Measurements from ENCODE around the gene CTSZ.
"Not testable (repeated sequence)": the region's sequence is repeated elsewhere in the genome, so short reads cannot be mapped to it uniquely, and the experiment has no call there.

Gene CTSZ

GRCh38 chr20:59011874-59012157 is 4.8 kb upstream of the CTSZ start:
- FAIRE-seq, result not testable (repeated sequence)

GRCh38 chr20:59010995-59011873 is 4.2 kb upstream of the CTSZ start:
- FAIRE-seq, result no peak

- no peak for FAIRE-seq
These were observed 3.4 kb upstream of the CTSZ start for GRCh38 chr20:59010321-59010994.

- FAIRE-seq, result no peak
These were observed 1.8 kb upstream of the CTSZ start for GRCh38 chr20:59008715-59009336.

- no peak for FAIRE-seq
These were observed 834 bp upstream of the CTSZ start for GRCh38 chr20:59007665-59008511.

DNA sequence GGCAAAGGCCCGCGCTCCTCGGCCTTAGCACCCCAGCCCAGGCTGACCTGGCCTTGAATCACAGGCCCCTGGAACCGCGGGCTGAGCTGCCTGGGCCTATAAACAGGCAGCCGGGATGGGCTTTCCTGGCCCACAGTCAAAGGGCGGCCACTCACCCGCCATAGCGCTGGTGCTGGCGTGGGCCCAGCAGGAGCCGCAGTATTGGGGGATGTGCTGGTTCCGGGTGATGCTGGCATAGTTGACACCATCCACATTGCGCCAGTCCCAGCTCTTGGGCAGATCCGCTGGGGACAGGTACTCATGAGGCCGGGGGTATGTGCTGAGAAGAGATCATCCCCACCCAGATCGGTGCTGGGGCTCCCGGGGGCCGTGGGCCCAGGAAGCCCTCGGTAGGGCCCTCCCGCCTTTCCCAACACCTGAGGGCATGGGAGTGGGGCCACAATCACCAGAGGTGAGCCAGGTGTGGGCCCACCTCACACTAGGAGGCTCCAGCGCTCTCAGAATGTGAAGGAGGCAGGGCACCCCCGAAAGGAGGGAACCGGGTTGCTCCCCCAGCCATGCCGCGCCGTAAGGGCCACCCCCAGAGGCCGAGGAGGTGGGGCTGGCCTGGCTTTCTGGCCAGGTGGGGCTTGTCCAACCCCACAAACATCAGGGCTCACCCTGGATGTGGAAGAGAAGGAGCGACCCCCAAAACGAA is 739 bp downstream of the CTSZ start:
- no peak for FAIRE-seq

- FAIRE-seq, result no peak
These were observed 1.4 kb downstream of the CTSZ start for GRCh38 chr20:59005523-59006166.

DNA sequence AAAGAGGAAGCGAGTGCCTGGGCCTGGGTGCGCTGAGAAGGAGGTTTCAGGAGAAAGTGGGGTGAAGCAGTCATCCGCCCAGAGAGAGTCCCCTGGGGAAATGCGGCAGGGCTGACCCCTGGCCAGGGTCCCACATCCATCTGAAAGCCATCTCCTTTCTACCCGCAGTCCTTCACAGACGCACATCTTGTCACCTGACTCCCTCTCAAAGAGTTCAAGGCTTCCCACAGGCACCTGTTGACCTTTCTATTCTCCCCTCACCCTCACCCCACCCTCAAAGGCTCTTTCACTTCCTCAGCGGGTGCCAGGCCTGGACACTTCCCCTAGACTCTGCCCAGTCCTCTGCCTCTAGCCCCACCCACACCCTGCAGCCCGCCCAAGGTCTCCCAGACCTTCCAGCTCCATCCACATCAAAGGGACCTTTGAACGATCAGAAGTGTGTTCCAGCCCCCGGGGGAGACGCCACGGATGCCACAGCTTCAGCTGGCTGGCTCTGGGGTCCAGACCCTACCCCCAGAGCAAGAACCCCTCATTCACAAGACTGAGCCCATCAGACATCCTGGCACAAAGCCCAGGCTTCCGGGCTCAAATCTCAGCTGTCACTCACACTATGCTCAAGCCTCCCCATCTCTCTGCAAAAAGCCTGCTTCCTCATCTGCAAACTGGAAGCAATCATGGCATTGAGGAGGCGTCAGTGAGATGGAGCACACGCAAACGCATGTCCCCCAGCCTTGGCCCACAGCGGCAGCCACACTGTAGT is 2.1 kb downstream of the CTSZ start:
- FAIRE-seq, result no peak

- no peak for FAIRE-seq
These were observed 2.6 kb downstream of the CTSZ start for GRCh38 chr20:59004493-59004762.

- FAIRE-seq, result no peak
These were observed 3.1 kb downstream of the CTSZ start for GRCh38 chr20:59003836-59004492.

DNA sequence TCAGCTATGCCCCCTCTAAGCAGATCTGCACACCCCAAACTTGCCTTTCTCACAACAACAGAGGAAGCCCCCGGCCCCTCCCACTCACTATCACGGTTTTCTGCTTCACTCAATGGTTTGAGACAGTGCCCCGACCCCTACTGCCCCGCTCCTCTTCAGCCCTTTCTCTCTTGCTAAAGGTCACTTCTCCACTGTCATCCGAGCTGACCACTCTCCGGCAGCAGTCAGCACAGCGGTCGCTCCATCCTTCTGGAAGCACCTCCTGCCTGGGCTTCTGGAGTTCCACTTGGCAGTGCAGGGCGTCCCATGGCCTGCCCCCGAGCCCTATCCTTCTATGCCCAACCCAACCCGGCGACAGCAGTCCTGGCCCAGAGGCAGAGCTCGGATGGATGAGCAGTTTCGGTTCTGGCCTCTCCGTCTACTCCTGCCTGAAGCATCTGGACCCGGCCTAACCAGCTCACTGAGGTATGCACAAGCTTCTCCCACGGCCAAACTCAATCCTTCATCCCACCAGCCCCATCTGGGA is 4.1 kb downstream of the CTSZ start:
- FAIRE-seq, result no peak

DNA sequence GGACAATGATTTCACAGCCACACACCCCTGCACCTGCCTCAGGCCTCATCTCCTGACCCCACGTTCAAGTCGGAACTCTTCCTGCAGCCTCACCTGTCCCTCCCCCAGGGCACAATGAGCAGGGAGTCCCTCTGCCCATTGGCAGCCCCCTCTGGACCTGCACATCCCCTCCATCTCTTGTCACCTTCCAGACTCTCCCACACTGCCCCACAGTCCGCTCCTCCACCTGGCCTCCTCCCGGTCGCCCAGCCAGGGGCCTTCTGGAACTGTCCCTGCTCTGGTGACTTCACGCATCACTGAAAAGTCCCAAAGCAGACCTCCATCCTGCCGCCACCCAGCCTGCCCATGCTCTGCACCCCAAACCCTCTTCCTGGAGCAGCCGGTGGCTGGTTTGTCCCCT is 4.7 kb downstream of the CTSZ start:
- no peak for FAIRE-seq

DNA sequence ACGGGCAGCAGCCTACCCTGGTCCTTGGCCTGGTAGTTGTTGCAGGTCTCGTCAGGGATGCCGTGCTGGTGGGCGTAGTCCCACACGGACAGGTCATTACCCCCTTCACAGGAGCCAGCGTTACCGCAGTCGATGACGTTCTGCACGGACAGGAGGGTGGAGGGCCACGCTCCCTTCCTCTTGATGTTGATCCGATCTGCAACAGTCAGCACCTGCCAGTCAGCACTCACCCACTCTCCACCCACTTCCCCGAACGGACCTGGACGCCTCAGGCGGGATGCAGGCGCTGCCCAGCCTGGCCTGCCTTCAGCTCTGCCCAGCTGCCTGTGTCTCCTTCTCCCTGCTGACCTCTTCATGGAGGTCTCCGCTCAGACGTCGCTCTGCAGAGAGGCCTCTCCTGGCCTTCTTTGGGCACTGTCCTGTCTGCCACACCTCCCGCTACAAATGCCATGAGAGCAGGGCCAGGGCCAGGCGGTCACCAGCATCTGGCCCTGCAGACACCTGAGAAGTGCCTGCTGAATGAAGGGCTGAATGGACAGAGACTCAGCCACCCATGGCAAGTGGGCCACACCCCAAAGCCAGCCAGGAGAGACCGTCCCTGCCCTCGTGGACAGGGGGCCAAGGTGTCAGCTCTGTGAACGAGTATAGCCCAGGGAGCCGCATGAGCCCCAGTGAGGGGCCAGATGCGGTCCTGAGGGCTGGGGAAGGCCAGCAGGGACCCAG is 5.4 kb downstream of the CTSZ start:
- no peak for FAIRE-seq

DNA sequence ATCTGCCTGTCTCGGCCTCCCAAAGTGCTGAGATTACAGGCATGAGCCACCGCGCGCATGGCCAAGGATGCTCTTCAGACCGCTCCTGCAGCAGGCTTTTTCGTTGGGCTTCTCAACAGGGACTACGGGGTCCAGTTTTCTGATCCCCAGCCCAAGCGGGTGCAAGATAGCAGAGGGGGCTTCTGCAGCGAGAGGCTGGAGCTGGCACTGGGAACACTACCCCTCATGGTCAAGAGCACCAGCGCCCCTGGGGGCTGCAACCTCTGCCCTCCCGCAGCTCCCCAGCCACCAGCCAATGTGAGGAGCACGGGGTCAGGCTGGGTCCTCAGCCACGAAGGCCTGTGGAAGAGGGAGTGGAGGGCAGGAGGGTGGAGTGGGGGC is 6.0 kb downstream of the CTSZ start:
- no peak for FAIRE-seq

GRCh38 chr20:59000326-59000725 is 6.7 kb downstream of the CTSZ start:
- no peak for FAIRE-seq

GRCh38 chr20:58998656-58999055 is 8.4 kb downstream of the CTSZ start:
- FAIRE-seq, result no peak

DNA sequence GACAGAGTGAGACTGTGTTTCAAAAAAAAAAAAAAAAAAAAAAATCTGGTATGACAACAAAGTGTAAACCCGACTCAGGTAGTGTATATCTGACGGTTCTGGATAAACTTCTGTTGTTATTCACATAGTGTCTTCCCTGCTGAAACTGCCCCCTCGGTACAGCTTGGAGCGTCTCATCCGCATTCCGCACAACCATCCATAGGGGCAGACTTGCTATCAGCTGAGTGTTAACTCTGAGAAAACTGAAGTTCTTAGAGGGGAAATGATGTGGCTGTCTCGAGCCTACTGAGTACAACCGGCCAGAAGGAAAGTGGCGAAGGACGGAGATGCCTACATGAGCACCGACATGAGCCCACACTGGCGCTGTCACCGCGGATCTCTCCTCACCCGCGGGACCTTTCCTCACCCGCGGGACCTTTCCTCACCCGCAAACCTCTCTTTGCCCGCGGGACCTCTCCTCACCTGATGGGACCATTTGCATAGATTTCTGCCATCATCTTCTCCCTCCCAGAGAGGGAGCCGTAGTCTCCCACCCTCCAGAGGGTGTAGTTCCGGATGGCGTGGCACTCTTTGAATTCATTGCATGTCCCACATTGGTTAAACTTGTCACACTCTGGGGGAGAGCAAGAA is 9.8 kb downstream of the CTSZ start:
- no peak for FAIRE-seq

DNA sequence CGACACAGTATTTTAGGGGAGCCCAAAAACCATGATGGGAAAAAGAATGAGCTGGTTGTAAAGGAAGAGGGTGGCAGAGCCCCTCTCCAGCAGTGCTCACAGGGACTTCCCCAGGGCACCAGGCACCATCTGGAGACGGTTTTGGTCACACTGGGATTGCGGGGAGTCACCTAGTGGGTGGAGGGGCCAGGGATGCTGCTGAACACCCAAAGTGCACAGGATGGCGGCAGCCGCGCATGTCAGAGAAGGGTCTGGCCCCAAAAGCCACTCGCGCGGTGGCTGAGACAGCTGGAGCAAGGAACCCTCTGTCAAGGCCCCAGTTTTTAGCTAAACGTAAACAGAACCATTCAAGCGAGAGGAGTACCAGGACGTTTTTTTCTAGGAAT is 10.8 kb downstream of the CTSZ start:
- FAIRE-seq, result no peak

GRCh38 chr20:58995461-58996225 is 11.4 kb downstream of the CTSZ start:
- FAIRE-seq, result no peak

Data from G401.6 (cell line).